ENCODE data around the gene MATCAP1.

DNA sequence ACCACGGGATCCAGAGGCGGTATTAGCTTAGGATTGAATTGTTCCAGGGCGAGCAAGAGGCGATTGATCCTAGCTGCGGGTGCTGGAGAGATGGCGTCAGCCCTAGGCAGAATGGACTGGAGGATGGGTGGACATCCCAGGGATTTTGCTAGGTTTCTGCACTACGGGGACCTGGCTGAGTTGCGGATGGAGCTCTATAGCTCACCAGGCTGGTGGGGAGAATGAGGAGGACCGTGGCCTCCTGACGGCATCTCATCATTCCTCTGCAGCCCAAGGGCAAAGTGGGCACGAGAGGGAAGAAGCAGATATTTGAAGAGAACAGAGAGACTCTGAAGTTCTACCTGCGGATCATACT is 43.8 kb upstream of the MATCAP1 start:
- TF ChIP-seq CTCF (IDR thresholded peaks at IDR 0.05) (no peak), POLR2A (IDR thresholded peaks at IDR 0.05) (no peak)
